Ecto neural progenitor cell (in vitro differentiated cells): ENCODE measurements around the gene PDPR.
"Not testable (repeated sequence)": the region's sequence is repeated elsewhere in the genome, so short reads cannot be mapped to it uniquely, and the experiment has no call there.

Experiments used
- DNase-seq: peaks from one replicate; pipeline ENCODE4 v3.0.0-alpha.2; 2018; ENCODE audit warnings: low spot score

PDPR gene

DNA sequence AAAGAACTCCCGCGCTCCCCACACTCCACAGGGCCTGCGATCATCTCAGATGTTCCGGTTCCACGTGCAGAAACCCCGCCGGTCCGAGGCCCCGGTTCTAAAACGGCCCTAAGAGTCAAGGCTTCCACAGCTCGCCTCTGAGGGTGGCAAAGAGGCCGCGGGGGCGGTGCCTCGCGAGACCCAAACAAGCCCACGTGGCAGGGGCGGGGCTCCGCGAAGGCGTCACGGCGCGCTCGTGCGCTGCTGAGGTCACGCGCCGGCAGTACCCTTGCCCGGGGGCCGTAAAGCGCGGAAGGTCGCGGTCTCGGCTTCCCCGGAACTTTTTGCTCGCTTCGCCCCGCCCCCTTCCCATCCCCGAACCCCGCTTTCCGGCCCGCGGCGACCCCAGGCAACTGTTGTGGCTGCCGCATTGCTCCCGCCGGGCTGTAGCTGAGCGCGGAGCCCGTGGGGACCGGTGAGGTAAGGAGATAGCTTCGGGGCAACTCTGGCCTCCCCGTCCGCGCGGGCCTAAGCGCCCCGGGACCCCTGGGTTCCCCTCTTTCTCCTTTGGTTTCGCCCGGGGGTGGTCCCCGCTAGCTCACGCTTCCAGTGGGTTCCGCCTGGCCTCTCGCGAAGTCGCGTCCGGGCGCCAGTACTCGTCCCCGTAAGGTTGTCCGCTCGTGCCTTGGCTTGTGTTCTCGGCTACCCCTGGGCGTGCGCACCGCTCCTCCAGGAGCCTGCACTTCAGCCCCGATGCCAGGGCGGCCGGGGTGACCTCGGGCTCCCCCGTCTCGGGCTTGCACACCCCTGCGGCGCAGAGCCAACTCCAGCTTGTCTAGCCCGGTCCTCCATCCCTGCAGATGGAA, at the start of gene PDPR:
TSS of gene PDPR (plus strand) at position 351 of the 845 bp plus-strand sequence. CDS start 6,161 bp downstream, outside the sequence.
- peak; percentile 86 for DNase-seq

DNA sequence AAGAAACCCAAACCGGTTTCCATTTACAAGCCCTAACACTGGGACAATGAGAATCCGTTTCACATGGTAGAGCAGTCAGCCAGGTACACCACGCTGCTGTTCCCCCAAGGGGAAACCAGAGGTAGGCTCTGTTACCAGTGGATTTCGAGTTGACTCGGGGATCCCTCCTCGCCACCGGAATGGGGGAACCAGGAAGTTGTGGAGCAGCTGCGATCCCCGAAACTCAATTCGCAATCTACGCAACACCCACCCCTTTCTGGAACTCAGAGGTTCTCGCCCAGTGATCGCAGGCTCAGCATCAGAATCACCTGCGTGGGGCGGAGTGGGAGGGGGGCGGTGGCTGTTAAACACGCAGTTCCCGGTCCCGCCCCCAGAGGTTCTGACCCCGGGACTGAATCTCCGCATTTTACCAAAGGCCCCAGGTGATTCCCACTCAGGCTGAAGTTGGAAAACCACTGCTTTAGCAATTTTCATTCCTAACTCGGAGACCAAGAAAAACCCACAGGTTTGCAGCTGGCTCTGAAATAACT, 49.2 kb upstream of the PDPR start:
- DNase-seq, result peak; percentile 53

DNA sequence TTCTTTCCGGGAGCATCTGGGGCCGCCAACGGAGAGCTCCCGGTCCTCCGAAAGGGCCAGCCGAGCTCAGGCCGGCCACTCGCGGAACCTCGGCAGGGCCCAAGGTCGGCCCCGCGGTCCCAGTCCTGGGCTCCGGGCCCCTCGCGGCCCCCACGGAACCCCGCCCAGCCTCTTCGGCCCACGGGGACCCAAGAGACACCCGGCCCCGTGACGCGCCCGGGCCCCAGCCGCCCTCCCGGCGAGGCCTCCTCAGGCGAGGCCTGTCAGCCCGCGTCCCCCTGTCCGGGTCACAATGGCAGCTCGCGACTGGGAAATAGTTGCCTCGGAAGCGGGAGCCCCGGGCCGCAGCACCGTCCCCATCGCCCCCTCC, 48.8 kb upstream of the PDPR start:
- not testable (repeated sequence) for DNase-seq

DNA sequence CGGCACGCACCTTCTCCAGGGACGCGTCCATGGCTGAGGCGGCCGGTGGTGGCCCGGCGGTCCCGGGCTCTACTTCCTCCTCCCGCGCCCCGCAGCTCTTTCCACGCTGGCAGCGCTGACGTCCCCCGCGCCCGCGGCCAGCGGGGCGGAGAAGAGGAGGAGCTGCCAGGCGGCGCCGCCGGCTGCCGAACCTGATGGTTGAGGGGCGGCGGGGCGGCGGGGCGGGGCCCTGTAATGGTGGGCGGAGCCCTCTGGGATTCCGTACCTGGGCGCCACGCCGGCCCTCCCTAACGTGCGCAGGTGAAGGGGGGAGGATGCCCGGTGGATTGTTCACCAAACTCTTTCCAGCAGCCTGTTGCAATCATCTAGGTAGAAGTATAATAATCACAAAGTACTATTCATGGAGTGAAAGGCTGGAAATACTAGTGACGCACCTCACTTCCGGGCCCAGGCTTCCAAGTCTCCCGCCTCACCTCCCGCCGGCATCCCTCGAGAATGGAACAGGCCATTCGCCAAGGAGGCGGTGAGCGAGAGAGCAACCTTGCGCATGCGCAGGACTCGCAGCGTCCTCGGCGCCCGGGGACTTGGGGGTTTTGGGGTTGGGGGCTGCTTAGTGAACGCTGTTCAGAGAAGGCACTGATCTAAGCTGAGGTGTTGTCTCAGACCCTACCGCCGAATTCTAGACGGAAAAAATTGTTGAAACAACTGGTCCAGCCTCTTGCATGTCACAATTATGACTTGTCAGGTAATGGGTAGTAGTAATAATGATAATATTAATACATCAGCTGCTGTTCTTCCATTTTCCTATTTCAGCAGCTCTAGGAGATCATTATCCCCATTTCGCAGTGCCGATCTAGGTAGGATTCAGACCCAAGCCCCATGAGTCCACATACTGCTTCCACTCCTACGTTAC, 48.1 kb upstream of the PDPR start:
- DNase-seq, result peak; percentile 92

DNA sequence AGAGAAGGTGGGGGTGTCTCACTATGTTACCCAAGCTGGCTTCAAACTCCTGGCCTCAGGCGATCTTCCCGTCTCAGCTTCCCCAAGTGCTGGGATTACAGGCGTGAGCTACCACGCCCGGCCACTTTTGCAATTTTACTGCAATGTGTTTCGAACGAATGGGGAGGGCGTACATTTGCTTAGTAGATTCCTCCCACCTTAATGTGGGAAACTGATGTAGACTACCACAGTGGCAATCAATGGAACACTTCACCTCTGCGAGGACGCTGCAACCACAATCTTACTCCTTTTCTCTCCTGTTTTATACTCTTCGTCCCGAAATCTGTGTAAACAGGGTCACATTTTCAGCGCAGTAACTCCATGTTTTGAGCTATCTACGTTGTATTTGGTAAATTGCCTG, 47.4 kb upstream of the PDPR start:
- DNase-seq, result not testable (repeated sequence)

DNA sequence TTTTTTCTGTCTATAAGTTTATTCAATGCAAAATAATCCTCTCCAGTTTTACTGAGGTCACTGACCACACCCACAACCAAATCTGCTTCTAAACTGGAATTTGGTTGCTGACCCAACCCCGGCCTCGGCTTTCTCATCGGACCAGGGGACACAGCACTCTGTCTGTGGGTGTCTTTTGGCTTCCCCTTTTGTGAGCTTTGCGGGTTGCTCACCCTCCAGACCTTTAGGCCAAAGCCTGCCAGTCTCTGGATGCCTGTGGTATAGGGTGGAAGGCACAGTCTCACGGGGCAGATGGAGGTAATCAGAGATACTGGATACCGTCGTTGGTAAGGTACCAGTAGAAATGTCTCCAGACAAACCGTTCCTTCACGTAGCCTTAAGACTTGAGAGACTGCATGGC, 35.1 kb upstream of the PDPR start:
- not testable (repeated sequence) for DNase-seq

DNA sequence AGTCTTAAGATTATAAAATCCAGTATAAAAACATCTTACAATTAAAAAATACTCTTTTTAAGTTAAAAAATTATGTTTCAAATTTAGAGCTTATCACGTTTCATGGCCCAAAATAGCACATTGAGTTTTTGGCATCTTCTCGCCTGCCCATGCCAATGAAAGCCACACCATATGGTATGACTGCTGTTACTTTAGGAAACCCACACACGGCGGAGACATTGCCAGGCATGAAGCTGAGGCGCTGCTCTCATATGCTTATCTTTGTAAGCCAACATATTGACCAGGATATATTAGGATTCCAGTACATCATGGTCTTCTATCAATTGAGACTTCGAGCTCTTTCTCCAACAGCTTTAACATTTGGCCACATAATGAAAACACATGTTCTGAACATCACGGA, 32.9 kb upstream of the PDPR start:
- not testable (repeated sequence) for DNase-seq

DNA sequence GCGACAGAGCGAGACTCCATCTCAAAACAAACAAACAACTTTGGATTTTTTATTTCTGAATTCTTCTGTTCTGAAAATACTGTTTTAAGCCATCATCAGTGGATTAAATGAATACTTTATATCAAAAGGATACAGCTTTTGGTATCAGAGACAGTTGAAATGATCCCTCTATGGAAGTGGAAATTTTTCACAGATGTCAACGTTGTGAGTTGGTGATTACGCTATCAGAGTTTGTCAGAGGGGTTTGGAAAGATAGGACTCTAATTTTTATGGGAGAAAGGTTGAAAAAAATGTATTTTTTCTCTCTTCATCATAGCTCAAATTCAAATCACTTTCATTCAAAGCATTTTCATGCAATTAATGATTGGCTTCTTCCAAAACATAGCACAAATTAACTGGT, 30.2 kb upstream of the PDPR start:
- not testable (repeated sequence) for DNase-seq

DNA sequence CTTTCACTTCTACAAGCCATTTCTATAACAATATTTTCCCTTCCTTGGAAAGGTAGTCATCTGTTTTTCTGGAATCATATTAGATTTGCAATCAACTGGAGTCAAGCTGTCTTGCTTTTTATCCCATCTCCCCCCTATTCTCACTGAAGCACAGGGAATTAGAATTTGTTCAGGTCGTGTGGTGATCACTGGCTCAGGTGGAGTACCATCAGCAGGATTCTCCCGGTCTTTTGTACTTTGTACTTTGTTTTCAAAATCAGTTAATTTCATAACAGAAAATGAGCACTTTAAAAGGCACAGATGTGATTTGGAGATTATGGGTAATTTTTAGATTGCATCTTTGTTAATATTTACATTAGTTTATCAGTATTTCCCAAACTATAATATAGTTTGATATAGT, 26.0 kb upstream of the PDPR start:
- not testable (repeated sequence) for DNase-seq

DNA sequence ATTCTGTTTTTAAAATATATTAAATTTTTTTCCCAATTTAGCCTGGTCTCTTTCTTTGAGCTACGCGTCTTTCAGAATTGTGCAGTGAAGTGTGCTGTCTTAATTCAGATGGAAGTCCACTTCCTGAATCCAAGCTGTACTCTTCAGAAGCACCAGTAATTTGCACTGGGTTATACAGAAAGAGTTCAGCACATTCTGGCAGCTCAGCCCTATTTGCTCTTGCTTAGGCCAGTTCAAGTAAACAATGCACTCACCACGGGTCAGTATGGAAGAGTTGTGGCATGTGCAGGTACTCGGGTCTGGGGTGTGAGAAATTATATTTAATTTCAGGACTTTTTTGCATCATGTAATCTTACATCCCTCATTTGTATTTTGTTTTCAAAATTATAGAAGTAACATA, 25.3 kb upstream of the PDPR start:
- not testable (repeated sequence) for DNase-seq

DNA sequence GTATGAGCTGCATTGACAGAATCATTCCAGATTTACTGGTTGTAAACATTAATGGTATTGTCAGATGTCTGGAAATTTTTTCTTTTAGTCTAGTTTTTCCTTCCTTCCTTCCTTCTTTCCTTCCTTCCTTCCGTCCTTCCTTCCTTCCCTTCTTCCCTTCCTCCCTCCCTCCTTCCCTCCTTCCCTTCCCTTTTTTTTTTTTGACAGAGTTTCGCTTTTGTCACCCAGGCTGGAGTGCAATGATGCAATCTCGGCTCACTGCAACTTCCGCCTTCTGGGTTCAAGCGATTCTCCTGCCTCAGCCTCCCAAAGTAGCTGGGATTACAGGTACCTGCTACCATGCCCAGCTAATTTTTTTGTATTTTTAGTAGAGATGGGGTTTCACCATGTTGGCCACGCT, 24.8 kb upstream of the PDPR start:
- DNase-seq, result not testable (repeated sequence)

DNA sequence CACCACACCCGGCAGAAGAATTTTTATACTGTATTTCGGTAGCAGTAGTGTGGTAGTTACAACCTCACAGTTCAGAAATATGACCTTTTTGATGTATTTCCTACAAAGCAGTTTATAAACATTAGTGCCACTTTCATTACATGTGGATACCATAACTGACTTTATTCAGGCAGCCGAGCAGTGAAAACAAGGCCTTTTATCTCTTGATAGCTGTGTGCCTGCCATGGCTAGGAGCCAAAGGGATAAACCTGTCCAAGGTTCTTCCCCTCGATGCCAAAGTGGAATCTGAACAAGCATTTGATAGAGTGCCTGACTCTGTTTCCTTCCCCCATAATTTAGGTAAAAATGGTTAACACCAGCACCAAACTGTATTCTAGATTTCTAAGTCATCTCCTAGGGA, 23.0 kb upstream of the PDPR start:
- DNase-seq, result not testable (repeated sequence)

DNA sequence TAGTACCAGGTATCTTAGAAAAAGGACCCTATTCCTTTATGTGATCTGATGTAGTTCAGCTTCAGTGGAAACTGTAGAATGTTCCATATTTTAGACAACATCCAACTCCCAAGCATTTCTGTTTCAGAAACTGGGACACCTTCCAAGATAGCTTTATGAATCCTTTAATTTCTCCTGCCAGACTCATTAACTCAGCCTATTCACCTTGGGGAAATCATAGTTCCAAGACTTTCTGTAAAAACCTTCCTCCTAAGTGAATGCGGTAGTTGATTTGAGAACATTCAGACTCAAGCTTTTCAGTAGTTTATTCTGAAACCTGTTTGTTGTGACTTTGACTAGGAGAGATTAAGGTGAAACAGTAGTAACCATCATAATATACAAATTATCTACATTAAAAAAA, 20.0 kb upstream of the PDPR start:
- not testable (repeated sequence) for DNase-seq

DNA sequence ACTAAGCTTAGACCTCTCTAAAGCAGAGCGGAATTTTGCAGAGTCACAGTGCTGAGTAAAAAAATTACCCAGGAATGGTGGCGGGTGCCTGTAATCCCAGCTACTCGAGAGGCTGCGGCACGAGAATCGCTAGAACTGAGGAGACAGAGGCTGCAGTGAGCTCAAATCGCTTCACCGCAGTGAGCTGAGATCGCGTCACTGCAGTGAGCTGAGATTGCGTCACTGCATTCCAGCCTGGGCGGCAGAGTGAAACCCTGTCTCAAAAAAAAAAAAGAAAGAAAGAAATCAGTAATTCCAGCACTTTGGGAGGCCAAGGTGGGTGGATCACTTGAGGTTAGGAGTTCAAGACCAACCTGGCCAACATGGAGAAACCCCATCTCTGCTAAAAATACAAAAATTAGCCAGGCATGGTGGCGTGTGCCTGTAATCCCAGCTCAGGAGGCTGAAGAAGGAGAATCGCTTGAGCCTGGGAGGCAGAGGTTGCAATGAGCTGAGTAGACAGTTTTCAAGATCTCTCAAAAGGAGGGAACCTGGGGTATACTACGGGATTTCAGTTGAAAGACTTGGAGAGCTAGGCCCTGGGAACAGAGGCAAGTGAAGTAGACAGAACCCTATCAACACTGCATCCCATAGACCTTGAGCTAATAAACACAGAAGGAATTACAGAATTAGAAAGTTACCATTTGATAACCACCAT, 4.4 kb upstream of the PDPR start:
- not testable (repeated sequence) for DNase-seq

DNA sequence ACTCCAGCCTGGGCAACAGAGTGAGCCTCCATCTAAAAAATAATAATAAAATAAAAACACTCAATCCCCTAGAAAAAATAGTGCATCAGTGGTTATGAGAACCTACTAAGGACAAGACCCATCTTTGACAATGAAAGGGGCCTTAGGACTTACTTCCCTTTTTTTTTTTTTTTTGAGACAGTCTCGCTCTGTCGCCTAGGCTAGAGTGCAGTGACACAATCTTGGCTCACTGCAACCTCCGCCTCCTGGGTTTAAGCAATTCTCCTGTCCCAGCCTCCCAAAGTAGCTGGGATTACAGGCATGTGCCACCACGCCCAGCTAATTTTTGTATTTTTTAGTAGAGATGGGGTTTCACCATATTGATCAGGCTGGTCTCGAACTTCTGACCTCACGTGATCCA, 2.0 kb upstream of the PDPR start:
- not testable (repeated sequence) for DNase-seq

DNA sequence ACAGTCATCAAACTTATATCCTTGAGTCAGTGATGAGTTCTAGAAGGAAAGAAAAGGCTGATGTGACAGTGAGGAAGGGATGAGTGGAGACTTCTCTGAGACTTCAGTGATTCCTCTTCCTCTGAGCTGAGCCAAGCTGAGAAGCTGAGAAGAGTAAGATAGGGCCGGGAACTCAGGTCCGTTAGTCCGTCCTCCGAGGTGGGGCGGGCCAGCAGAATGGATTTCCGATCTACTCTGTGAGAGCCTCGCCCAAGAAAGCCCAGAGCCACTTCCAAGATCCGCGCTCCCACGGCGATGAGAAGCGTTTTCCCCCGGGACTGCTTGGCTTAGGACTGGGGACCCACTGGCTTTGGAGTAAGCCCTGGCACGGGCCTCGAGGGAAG, 542 bp upstream of the PDPR start:
- DNase-seq, result not testable (repeated sequence)

DNA sequence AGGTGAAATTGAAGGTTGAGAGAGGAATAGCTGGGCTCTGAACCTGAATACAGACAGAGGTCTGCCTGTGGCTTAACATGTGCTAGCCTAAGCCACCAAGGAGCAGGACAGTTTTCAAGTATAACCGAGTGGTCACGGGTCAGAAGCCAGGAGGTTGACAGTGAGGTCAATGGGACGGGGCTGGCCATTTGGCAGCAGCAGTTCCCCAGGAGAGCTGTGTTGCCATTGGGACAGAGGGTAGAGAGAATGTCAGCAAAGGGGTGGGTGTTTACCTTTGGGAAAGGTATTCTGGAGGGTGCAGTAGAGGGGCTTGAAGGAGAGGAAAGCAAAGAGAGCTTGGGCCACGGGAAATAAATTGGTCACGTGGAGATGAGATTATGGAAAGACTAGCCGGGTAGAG, 4.2 kb downstream of the PDPR start:
- not testable (repeated sequence) for DNase-seq

DNA sequence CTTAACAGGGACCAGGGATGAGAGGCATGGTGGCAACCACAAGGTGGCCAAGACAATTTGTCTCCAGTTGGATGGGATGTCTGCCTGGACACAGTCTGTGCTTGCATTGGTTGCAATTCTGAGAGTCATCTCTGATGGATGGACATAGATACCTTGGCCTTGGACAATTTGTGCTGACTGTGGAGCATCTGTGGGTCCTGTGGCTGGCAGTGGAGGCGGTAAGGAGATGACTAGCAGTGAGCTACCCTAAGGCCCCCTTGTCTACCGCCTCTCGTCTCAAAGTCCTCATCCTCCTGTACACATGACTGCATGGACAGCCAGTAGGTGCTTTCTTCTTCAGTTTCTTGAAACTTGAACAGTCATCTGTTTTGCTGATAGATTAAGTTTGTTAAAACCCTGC, 4.6 kb downstream of the PDPR start:
- DNase-seq, result not testable (repeated sequence)

DNA sequence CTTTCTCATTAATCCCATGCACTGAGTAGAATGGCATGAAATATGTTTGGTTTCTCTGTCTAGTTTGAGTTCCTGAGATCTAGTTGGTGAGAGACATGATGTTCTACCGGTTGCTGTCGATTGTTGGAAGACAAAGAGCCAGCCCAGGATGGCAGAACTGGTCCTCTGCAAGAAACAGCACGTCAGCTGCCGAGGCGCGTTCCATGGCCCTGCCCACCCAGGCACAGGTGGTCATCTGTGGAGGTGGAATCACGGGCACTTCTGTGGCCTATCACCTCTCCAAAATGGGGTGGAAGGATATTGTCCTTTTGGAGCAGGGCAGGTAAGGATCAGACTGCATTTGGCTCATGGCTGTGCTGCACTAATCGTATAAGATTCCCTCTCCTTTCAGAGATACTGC, 6.3 kb downstream of the PDPR start:
- not testable (repeated sequence) for DNase-seq

DNA sequence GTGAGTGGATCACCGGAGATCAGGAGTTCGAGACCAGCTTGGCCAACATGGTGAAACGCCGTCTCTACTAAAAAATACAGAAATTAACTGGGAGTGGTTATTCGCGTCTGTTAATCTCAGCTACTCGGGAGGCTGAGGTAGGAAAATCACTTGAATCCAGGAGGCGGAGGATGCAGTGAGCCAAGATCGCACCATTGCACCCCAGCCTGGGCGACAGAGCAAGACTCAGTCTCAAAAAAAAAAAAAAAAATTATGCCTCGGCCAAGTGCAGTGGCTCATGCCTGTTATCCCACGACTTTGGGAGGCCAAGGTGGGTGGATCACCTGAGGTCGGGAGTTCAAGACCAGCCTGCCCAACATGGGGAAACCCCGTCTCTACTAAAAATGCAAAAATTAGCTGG, 9.7 kb downstream of the PDPR start:
- not testable (repeated sequence) for DNase-seq

DNA sequence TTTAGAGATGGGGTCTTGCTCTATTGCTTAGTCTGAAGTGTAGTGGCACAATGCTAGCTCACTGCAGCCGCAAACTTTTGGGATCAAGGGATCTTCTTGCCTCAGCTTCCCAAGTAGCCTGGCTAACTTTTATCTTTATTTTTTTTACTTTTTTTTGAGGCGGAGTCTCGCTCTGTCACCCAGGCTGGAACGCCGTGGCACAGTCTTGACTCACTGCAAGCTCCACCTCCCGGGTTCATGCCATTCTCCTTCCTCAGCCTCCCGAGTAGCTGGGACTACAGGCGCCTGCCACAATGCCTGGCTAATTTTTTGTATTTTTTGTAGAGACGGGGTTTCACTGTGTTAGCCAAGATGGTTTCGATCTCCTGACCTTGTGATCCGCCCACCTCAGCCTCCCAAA, 12.1 kb downstream of the PDPR start:
- DNase-seq, result not testable (repeated sequence)

DNA sequence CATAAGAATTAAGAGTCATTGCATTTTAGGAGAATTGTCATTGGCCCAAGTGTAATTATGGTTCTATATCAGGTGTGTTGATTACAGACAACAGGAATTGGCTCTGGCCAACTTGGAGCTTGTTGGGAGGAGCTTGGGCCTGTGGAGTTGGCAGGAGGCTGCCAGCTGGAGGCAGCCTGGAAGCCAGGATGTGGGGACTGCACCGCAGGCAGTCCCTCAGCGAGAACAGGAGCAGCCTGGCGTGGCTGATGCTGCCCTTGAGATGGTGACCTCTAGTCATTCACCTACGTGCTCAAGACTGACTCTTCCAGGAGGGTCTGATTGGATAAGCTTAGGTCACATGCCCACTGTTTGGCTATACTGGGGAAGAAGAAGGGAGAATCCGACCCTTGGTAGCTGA, 13.6 kb downstream of the PDPR start:
- not testable (repeated sequence) for DNase-seq
